ENCODE data around the gene SHB.

Gene SHB

GRCh38 chr9:38068701-38069628 lies at the start of gene SHB:
TSS of gene SHB (minus strand) at chr9:38069227. CDS start at chr9:38068645, 582 bp downstream.
- DNase-seq: peak; percentile 57

GRCh38 chr9:38117651-38118050 lies 48.6 kb upstream of the SHB start:
- no peak for DNase-seq

- DNase-seq: no peak
Measured at GRCh38 chr9:38114905-38115304, 45.9 kb upstream of the SHB start.

- DNase-seq: no peak
Measured at GRCh38 chr9:38112456-38112855, 43.4 kb upstream of the SHB start.

GRCh38 chr9:38112049-38112448 lies 43.0 kb upstream of the SHB start:
- DNase-seq: no peak

GRCh38 chr9:38110476-38110875 lies 41.4 kb upstream of the SHB start:
- no peak for DNase-seq

GRCh38 chr9:38109601-38110000 lies 40.6 kb upstream of the SHB start:
- DNase-seq: no peak

GRCh38 chr9:38108326-38108725 lies 39.3 kb upstream of the SHB start:
- no peak for DNase-seq

GRCh38 chr9:38107811-38108304 lies 38.8 kb upstream of the SHB start:
- no peak for DNase-seq

- DNase-seq: no peak
Measured at GRCh38 chr9:38107405-38107804, 38.4 kb upstream of the SHB start.

- DNase-seq: no peak
Measured at GRCh38 chr9:38106488-38106887, 37.5 kb upstream of the SHB start.

- DNase-seq: no peak
Measured at GRCh38 chr9:38103340-38103739, 34.3 kb upstream of the SHB start.

- no peak for DNase-seq
Measured at GRCh38 chr9:38101423-38101822, 32.4 kb upstream of the SHB start.

- DNase-seq: no peak
Measured at GRCh38 chr9:38096238-38096805, 27.3 kb upstream of the SHB start.

GRCh38 chr9:38094165-38094564 lies 25.1 kb upstream of the SHB start:
- no peak for DNase-seq

GRCh38 chr9:38092656-38093055 lies 23.6 kb upstream of the SHB start:
- no peak for DNase-seq

- DNase-seq: no peak
Measured at GRCh38 chr9:38092200-38092524, 23.1 kb upstream of the SHB start.

GRCh38 chr9:38091310-38092199 lies 22.5 kb upstream of the SHB start:
- DNase-seq: peak; percentile 15

GRCh38 chr9:38090170-38090569 lies 21.1 kb upstream of the SHB start:
- no peak for DNase-seq

GRCh38 chr9:38089387-38090165 lies 20.5 kb upstream of the SHB start:
- DNase-seq: no peak

- DNase-seq: peak; percentile 22
Measured at GRCh38 chr9:38088006-38088925, 19.2 kb upstream of the SHB start.
